BE2C (cell line): Measurements from ENCODE around the gene ZSCAN1. TPM values are rescaled to one million over a fixed set of nuclear protein-coding genes. Genes with fewer than 3 reads are reported as not detected.

ENCODE experiments used
- DNase-seq: peaks from one replicate; pipeline ENCODE4 v3.0.0-alpha.2; 2020
- H3K27me3 ChIP-seq: fragments of 250-450 bp; sonication (Bioruptor Pico); 2 replicates; pipeline ENCODE4 v1.5.1; 2020; ENCODE audit warnings: mild to moderate bottlenecking
- H3K36me3 ChIP-seq: fragments of 250-450 bp; sonication (Bioruptor Pico); 2 replicates; pipeline ENCODE4 v1.5.1; 2020; ENCODE audit warnings: mild to moderate bottlenecking
- H3K4me1 ChIP-seq: fragments of 250-450 bp; sonication (Bioruptor Pico); 2 replicates; pipeline ENCODE4 v1.5.1; 2020
- H3K4me3 ChIP-seq: 2 replicates; pipeline ENCODE4 v1.5.1; 2011; ENCODE audit warnings: low read depth, low read length
- H3K9me3 ChIP-seq: fragments of 250-450 bp; sonication (Bioruptor Pico); 2 replicates; pipeline ENCODE4 v1.5.1; 2020
- CTCF ChIP-seq: IDR thresholded peaks from 2 replicates; pipeline ENCODE4 v1.5.1; 2012; ENCODE audit warnings: mild to moderate bottlenecking, low read depth, low read length
- polyA plus RNA-seq: library from polyadenylated mRNA; unstranded; fragments of >200 nt; gene quantifications from one replicate; pipeline ENCODE4 v1.2.1, GENCODE V29; 2012; ENCODE audit warnings: low read depth, missing spikeins; ENCODE audit not compliant: insufficient read length, insufficient read depth

ZSCAN1 gene, protein sequence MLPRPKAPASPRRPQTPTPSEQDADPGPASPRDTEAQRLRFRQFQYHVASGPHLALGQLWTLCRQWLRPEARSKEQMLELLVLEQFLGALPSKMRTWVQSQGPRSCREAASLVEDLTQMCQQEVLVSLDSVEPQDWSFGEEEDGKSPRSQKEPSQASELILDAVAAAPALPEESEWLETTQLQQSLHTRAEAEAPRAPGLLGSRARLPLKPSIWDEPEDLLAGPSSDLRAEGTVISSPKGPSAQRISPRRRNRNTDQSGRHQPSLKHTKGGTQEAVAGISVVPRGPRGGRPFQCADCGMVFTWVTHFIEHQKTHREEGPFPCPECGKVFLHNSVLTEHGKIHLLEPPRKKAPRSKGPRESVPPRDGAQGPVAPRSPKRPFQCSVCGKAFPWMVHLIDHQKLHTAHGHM
- polyA plus RNA-seq = 0.94 TPM

DNA sequence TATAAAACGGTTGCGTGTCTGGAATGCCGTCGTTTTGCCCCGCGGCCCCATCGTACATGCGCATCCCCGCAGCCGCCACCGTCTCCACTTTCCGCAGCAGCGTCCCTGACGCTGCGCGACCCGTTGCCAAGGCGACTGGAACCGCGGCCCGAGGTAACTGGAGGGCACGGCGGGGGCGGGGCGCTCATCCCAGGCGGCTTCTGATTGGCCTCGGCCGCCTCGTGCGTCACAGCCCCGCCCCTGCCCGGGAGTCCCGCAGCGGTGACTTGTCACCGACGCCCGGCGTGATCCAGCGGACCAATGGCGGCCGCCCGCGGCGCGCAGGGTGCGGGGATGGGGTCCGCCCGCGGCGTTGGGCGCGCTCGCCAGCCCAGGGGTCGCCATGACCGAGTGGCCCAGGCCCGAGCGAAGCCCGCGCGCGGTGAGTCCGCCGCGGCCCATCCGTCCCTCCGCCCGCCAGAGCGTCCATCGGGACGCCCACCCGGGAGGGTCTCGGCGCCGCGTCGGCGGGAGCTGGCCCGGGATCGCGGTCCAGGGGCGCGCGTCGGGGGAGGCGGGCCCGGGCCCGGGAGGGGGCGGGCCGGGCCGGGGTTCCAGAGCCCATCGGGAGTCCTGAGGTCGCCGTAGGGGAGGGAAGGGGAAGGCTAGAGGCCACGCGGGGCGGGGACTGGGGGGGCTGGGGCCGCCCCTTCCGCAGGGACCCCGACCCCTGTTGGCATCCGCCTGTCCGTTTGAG, at the start of gene ZSCAN1:
Gene ZSCAN1, plus strand, starts transcription at position 285 of the 736 bp plus-strand sequence. CDS start 3,812 bp downstream, outside the sequence.
- no peak for TF ChIP-seq CTCF
- H3K9me3 ChIP-seq = peaks cover 3% of the 10 kb centered on the region; the same call in 1 of the 2 replicates
- peak within 1 kb of the TSS; percentile 32 for H3K4me3 ChIP-seq
- no peaks in the 10 kb centered on the region for H3K36me3 ChIP-seq
- no peaks in the 10 kb centered on the region for H3K27me3 ChIP-seq
- no peaks in the 10 kb centered on the region for H3K4me1 ChIP-seq
- peak; percentile 94 for DNase-seq

GRCh38 chr19:57992841-57993240, 41.0 kb upstream of the ZSCAN1 start:
- TF ChIP-seq CTCF = no peak
- Histone ChIP-seq H3K36me3 (peaks cover 14% of the 10 kb centered on the region), H3K4me3 (no peak overlapping the region), H3K4me1 (no peaks in the 10 kb centered on the region), H3K27me3 (no peaks in the 10 kb centered on the region), H3K9me3 (peaks cover 3% of the 10 kb centered on the region)
- DNase-seq = no peak

DNA sequence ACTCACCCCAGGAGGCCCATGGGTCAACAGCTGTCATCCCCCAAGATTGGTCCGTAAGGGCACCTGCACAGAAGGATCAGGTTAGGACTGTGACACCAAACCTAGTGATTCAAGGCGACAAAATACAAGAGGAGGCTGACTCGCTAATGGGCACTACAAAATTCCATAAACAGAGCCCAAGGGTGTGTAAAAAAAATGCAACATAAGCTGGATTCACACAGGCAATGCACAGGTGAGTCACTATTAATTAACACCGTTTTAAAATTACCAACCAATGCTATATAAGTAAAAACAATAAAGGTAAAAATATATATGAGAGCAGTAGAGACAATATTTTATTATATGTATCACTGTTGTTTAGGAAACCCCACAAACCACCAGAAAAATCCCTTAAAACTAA, 33.1 kb upstream of the ZSCAN1 start:
- no peak for TF ChIP-seq CTCF
- no peak for DNase-seq
- H3K27me3 ChIP-seq = no peaks in the 10 kb centered on the region
- H3K36me3 ChIP-seq = peaks cover 43% of the 10 kb centered on the region
- peaks cover 4% of the 10 kb centered on the region; the same call in 1 of the 2 replicates for H3K9me3 ChIP-seq
- no peaks in the 10 kb centered on the region for H3K4me1 ChIP-seq
- no peak overlapping the region for H3K4me3 ChIP-seq

DNA sequence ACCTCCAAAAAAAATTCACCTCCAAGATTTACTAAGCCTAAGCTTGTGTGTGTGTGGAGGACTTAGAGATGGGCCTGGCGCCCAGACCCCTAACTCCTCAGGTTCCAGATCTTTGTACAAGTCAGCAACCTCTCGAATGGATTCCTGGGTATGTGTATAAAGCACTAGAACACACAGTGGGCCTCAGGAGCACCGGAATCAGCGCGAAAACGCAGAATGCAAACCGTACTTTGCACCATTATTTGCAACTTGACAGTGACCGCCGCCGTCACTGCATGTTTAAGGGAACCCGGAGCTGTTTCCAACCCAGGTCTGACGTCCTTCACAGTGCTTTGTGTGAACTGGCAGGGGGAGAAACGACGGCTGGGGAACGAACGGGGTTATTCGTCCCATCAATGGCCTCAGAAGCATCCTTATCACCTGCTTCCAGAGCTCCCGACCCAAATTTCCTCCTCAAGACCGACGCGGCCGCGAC, 31.9 kb upstream of the ZSCAN1 start:
- no peak for TF ChIP-seq CTCF
- peak; percentile 23 for DNase-seq
- Histone ChIP-seq H3K27me3 (no peaks in the 10 kb centered on the region), H3K9me3 (peaks cover 4% of the 10 kb centered on the region; the same call in 1 of the 2 replicates), H3K4me3 (peak overlapping the region; percentile 84), H3K36me3 (peaks cover 47% of the 10 kb centered on the region), H3K4me1 (no peaks in the 10 kb centered on the region)

DNA sequence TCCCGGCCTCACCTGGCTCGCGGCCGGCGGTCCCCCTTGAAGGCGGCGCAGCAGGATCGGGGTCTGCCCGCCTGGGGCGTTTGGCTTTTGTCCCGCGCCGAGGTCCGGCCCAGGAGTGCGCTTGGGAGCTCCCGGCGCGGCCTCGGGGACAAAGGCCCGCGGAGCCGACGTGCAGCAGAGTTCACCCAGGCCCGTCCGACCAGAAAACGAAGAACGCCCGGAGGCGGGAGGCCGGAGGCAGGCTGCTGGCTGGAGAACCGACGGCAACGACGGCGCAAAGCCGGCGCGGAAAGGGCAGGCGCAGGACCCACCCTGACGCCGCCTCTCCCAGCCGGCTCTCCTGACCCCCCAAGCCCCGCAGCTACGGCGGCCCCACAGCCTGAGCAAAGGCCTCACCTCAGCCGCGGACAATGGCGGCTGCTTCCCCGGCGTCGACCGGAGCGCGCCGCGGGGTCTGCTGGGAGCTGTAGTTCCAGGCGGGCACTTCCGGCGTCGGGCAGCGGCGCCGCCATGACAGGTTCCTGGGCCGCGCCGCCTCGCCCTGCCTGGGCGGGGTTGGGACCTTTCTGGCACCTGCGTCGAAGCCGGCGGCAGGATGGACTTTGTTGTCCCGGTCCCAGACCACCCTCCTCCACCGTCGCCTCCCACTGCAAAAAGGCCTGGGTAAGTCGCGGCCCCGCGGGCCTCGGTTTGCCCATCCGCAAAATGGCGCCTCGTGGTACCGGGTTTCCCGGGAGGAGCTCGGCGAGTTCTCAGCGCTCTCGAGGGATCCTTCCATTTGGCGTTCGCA, 31.2 kb upstream of the ZSCAN1 start, which contains the start of gene ZNF606:
Gene ZNF606, minus strand, starts transcription at position 437 of the 790 bp plus-strand sequence. CDS start 1,501 bp downstream, outside the sequence.
- peak within 1 kb of the TSS; percentile 84 for H3K4me3 ChIP-seq
- H3K9me3 ChIP-seq = peaks cover 4% of the 10 kb centered on the region; the same call in 1 of the 2 replicates

More for the DNA sequence above, 31.2 kb upstream of the ZSCAN1 start, which contains the start of gene ZNF606:
- Histone ChIP-seq H3K27me3 (no peaks in the 10 kb centered on the region), H3K4me1 (no peaks in the 10 kb centered on the region), H3K36me3 (peaks cover 41% of the 10 kb centered on the region)
- no peak for TF ChIP-seq CTCF
- DNase-seq = peak; percentile 89
